Right lobe of liver (tissue), 4 donors: Measurements from ENCODE around the gene CEP126.

Source experiments
- CTCF ChIP-seq, 4 donors: fragments of 200-600 bp in 3 of 4; fragments of 450-650 bp in 1 of 4; IDR thresholded peaks; one replicate each; pipeline versions ENCODE4 v1.5.1 to v1.8.0; 2016 to 2022; ENCODE audit warnings: antibody characterized with exemption in 4 of 4, mild to moderate bottlenecking in 2 of 4
- POLR2A ChIP-seq: fragments of 450-650 bp; IDR thresholded peaks from one replicate; pipeline ENCODE4 v1.6.1; 2017; ENCODE audit warnings: antibody characterized with exemption, mild to moderate bottlenecking
- donor health status: DM: no; HTN: no; CAD: no.
- donor health status: DM: no; HTN: no; CAD: no.
- donor health status: DM: no; HTN: yes; CAD: no.

DNA sequence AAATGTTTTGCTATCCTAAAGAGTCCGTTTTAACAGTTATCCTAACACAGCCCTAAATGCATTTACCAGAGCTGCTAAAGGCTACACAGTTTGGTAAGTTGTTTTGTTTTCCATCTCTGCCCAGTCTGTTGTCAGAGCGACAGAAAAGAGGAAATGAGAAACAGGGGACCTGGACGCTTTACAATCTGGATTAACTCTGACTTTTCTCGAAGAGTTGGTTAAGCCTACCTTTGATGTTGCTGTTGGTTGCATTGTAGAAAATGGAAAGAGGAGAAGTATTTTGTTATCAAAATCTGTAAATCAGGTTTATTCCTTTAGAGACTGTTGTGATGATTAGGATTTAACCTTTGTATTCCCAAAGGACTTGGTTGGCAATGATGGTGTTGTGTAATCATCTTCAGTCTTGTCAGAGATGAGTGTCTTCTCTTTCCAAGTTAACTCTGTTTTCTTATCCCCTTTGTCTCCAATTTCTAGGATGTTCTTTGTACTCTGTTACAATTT, 1.0 kb downstream of the CEP126 start:
- TF ChIP-seq CTCF (IDR thresholded peaks at IDR 0.05) = no peak
- TF ChIP-seq POLR2A = no peak
